Chondrocyte (in vitro differentiated cells): ENCODE results near the gene DRICH1. TPM values are rescaled to one million over a fixed set of nuclear protein-coding genes. Genes with fewer than 3 reads are reported as not detected.
"Not testable (repeated sequence)": the region's sequence is repeated elsewhere in the genome, so short reads cannot be mapped to it uniquely, and the experiment has no call there.

Experiments
- DNase-seq: peaks from one replicate; pipeline ENCODE4 v3.0.0; 2021; ENCODE audit warnings: mixed read lengths, low spot score
- H3K27ac Mint-ChIP-seq: one replicate; pipeline ENCODE4 v1.8.0; 2021; ENCODE audit warnings: mild to moderate bottlenecking, moderate library complexity, mixed read lengths; ENCODE audit not compliant: unreplicated experiment
- H3K27me3 Mint-ChIP-seq: 2 replicates; pipeline ENCODE4 v1.8.0; 2021; ENCODE audit warnings: low read depth, mixed read lengths
- H3K36me3 Mint-ChIP-seq: 2 replicates; pipeline ENCODE4 v1.8.0; 2021; ENCODE audit warnings: low read depth, mixed read lengths
- H3K4me1 Mint-ChIP-seq: 2 replicates; pipeline ENCODE4 v1.8.0; 2021; ENCODE audit warnings: low read depth, mild to moderate bottlenecking, mixed read lengths
- H3K4me3 Mint-ChIP-seq: one replicate; pipeline ENCODE4 v1.8.0; 2021; ENCODE audit warnings: mild to moderate bottlenecking, moderate library complexity, mixed read lengths; ENCODE audit not compliant: unreplicated experiment
- H3K9me3 Mint-ChIP-seq: 2 replicates; pipeline ENCODE4 v1.8.0; 2021; ENCODE audit warnings: low read depth, mixed read lengths
- CTCF ChIP-seq: fragments of 200-600 bp; sonication (generic); IDR thresholded peaks from 2 replicates; pipeline ENCODE4 v1.5.0; 2021; ENCODE audit warnings: antibody characterized with exemption, mild to moderate bottlenecking, moderate library complexity
- long read RNA-seq: library from polyadenylated mRNA; stranded (forward); transcript quantifications from one replicate; pipeline ENCODE4 v2.0.0, GENCODE V29; 2021
- total RNA-seq: library from RNA; stranded (reverse); gene quantifications from 3 replicates; pipeline ENCODE4 v1.2.1, GENCODE V29; 2021

DRICH1 gene, protein sequence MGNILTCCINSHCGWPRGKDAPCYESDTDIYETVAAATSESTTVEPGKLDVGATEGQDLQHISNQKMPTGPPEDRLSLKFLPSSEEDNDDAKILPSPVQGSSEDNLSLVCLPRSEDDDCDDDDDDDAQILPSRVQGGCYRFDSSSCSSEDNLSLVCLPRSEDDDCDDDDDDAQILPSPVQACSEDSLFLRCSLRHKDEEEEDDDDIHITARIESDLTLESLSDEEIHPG
- not detected in 3 replicates for total RNA-seq
- long read RNA-seq: 0 reads

DNA sequence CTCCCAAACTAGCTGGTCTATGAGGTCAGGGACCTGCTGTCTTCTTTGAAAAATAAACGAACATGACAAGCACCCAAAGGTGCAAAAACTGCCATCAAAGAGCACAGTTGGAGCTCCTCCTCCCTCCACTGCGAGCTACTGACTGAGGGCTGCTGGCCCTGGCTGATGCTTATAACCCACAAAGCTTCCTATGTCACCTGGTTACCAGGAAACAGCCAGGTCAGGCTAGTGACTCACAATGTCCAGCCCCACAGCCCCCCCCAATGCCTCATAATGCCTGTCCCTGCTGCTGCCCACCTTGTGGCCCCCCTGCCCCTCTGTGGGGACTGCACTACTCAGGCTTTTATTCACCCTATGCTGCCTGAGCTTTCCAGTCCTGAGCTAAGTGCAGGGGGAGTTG is at the start of gene DRICH1:
DRICH1 (minus strand) TSS at position 144 of the 400 bp plus-strand sequence. CDS start 298 bp downstream, outside the sequence.
- no peaks in the 10 kb centered on the region for H3K9me3 Mint-ChIP-seq
- no peak within 1 kb of the TSS for H3K27ac Mint-ChIP-seq
- peaks cover 4% of the 10 kb centered on the region for H3K27me3 Mint-ChIP-seq
- no peak within 1 kb of the TSS for H3K4me3 Mint-ChIP-seq
- no peak for DNase-seq
- TF ChIP-seq CTCF: no peak
- H3K36me3 Mint-ChIP-seq: peaks cover 1% of the 10 kb centered on the region
- no peaks in the 10 kb centered on the region for H3K4me1 Mint-ChIP-seq

DNA sequence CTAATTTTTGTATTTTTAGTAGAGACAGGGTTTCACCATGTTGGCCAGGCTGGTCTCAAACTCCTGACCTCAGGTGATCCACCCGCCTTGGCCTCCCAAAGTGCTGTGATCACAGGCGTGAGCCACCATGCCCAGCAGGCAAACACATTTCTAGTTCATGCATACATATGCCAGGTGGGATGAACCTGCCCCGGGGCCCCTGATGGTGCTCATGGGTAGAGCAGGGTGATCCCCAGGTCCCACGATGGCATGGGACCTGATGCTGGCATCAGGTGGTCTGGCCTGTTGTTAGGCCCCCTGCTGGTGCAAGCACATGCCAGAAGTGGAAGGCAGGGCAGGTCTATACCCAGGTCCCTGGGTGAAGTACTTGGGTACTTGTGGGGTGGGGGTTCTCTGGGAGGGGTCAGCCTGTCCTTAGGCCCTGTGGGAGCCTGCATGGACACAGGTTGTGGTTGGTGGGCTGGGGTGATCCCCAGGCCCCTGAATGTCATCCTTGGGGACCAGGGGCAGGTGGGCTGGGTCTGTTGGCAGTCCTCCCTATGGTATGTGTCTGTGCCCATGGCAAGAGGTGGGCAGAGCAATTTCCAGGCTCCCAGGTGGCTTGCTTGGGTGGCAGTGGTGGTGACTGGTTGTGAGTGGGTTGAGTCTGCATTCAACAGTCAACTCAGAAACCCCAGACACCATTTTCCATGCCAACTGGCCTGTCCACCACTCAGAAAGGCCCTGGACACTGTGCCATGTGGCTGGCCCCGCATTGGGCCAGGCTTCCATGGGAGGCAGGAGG is 49.1 kb upstream of the DRICH1 start:
- no peak overlapping the region for H3K4me3 Mint-ChIP-seq

DNA sequence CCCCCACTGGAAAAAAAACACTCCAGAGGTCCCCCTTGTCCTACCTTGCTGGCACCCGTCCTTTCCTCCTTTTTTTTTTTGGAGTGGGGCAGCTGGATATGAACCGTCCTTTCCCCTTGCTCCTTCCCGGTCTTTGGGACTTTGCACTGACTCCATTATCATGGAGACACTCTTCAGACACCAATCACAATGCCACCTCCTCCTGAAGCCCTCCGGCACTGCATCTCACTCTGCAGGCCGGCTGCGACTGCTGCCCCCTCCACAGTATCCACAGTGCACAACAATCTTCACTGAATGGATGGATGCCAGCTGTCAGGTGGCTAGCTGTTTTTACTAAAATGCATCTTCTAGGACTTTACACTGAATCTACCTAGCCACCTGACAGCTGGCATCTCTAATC is 46.0 kb upstream of the DRICH1 start:
- Mint-ChIP-seq H3K27me3 (no peaks in the 10 kb centered on the region), H3K4me3 (no peak overlapping the region), H3K9me3 (no peaks in the 10 kb centered on the region), H3K27ac (no peak overlapping the region), H3K36me3 (peaks cover 6% of the 10 kb centered on the region), H3K4me1 (no peaks in the 10 kb centered on the region)
- DNase-seq: no peak
- TF ChIP-seq CTCF: no peak

More for the DNA sequence above, 49.1 kb upstream of the DRICH1 start:
- Mint-ChIP-seq H3K27ac (no peak overlapping the region), H3K9me3 (no peaks in the 10 kb centered on the region), H3K27me3 (no peaks in the 10 kb centered on the region), H3K4me1 (peaks cover 5% of the 10 kb centered on the region), H3K36me3 (peaks cover 9% of the 10 kb centered on the region)
- peak; percentile 69 for DNase-seq
- TF ChIP-seq CTCF: no peak

- Mint-ChIP-seq H3K4me1 (no peaks in the 10 kb centered on the region), H3K36me3 (peaks cover 4% of the 10 kb centered on the region), H3K9me3 (no peaks in the 10 kb centered on the region), H3K27me3 (no peaks in the 10 kb centered on the region), H3K4me3 (no peak overlapping the region), H3K27ac (no peak overlapping the region)
- TF ChIP-seq CTCF: no peak
- peak; percentile 66 for DNase-seq
Observed at GRCh38 chr22:23677701-23677995, 45.5 kb upstream of the DRICH1 start.

DNA sequence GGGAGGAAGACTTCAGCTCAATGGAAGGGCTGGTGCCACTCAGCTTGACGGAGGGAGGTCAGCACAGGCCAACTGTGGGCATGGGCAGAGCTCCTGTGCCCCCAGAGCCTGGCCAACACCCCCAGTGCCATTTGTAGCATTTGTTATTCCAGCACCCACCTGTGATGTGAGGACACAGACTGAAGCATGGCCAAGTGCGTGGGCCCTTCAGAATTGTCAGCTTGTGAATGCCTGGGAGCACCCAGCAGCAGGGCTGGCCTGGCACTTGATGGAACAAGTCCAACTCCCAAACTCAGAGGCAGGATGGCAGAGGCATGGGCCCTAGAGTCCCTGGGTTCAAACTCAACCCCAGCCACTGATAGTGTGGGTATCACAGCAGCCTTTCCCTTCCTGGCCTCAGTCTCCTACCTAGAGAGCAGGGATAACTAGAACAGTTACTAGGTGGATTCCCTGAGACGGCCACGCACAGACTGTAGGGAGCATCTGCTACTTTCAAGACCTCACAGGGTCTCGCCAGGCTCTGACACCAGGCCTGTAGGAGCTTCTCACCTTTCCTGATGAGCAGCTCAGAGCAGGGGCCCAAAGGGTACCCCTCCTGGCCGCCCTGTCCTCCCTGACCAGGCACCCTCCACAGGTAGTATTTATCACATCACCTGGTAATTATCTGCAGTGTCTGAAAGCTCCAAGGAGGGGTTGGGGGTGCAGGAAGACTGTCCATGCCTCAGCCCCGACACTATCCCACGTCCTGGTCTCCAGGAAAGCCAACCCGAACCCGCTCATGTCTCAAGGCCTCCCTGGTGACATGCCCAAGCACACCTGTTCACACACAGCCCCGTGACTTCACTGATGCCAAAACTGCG is 45.0 kb upstream of the DRICH1 start:
- not testable (repeated sequence) for H3K4me1 Mint-ChIP-seq, H3K27me3 Mint-ChIP-seq, H3K4me3 Mint-ChIP-seq, H3K9me3 Mint-ChIP-seq, H3K27ac Mint-ChIP-seq, H3K36me3 Mint-ChIP-seq
- peak; percentile 55 for DNase-seq
